Endometrial microvascular endothelial cells (primary cell): ENCODE results near the gene PSMC3. TPM values are rescaled to one million over a fixed set of nuclear protein-coding genes. Genes with fewer than 3 reads are reported as not detected.
"Not testable (repeated sequence)": the region's sequence is repeated elsewhere in the genome, so short reads cannot be mapped to it uniquely, and the experiment has no call there.

Experiments used
- in situ Hi-C: cut with HindIII; loops from 2 replicates; pipeline ENCODE4 v1.10.0; 2017; ENCODE audit warnings: low sequenced_read_pairs, low pct_unique_long_range_greater_than_20kb; ENCODE audit errors: inconsistent ontology term
- total RNA-seq: library from RNA; depleted of rRNA; stranded (reverse); fragments of >200 nt; gene quantifications from one replicate; pipeline ENCODE4 v1.2.3, GENCODE V29; 2015; ENCODE audit errors: inconsistent ontology term

Gene PSMC3
- 238 TPM for total RNA-seq

GRCh38 chr11:47426062-47426956 lies at the start of gene PSMC3:
PSMC3 (minus strand) TSS chr11:47426439; CDS start chr11:47426279, 160 bp downstream.
- in situ Hi-C loops = no loop called here

GRCh38 chr11:47470671-47471070 lies 44.4 kb upstream of the PSMC3 start:
- in situ Hi-C loops = no loop called here

GRCh38 chr11:47469361-47470179 lies 43.3 kb upstream of the PSMC3 start:
- in situ Hi-C loops = no loop called here

GRCh38 chr11:47468598-47469214 lies 42.5 kb upstream of the PSMC3 start:
- in situ Hi-C loops = no loop called here

GRCh38 chr11:47467357-47467756 lies 41.1 kb upstream of the PSMC3 start:
- in situ Hi-C loops = no loop called here

GRCh38 chr11:47466701-47467250 lies 40.5 kb upstream of the PSMC3 start:
- in situ Hi-C loops = no loop called here

- in situ Hi-C loops = no loop called here
These were observed 40.0 kb upstream of the PSMC3 start for GRCh38 chr11:47466201-47466600.

- in situ Hi-C loops = no loop called here
These were observed 38.2 kb upstream of the PSMC3 start for GRCh38 chr11:47464483-47464882.

GRCh38 chr11:47461876-47462275 lies 35.6 kb upstream of the PSMC3 start:
- in situ Hi-C loops = no loop called here

- in situ Hi-C loops = no loop called here
These were observed 34.5 kb upstream of the PSMC3 start for GRCh38 chr11:47460571-47461235.

GRCh38 chr11:47454258-47454671 lies 28.0 kb upstream of the PSMC3 start:
- in situ Hi-C loops = not testable (repeated sequence)

- in situ Hi-C loops = no loop called here
These were observed 27.1 kb upstream of the PSMC3 start for GRCh38 chr11:47453365-47453764.

- in situ Hi-C loops = no loop called here
These were observed 25.8 kb upstream of the PSMC3 start for GRCh38 chr11:47451990-47452389.

- in situ Hi-C loops = no loop called here
These were observed 25.2 kb upstream of the PSMC3 start for GRCh38 chr11:47451436-47451835.

GRCh38 chr11:47449541-47449940 lies 23.3 kb upstream of the PSMC3 start:
- in situ Hi-C loops = no loop called here

GRCh38 chr11:47448566-47449427 lies 22.6 kb upstream of the PSMC3 start, which contains the start of gene RAPSN:
RAPSN (minus strand) TSS chr11:47449136; CDS start chr11:47448964, 172 bp downstream.
- in situ Hi-C loops = no loop called here

- in situ Hi-C loops = no loop called here
These were observed 21.7 kb upstream of the PSMC3 start for GRCh38 chr11:47447906-47448305.

GRCh38 chr11:47446833-47447232 lies 20.6 kb upstream of the PSMC3 start:
- in situ Hi-C loops = no loop called here
